ENCODE measurements around the gene ZCCHC7. TPM values are rescaled to one million over a fixed set of nuclear protein-coding genes. Genes with fewer than 3 reads are reported as not detected.

Gene ZCCHC7
- total and polyA plus RNA-seq, 2 of the 8 experiments (the other 6 are each of a cell fraction or from before 2014, with no cell fraction given): 12.2 to 27.5 TPM

DNA sequence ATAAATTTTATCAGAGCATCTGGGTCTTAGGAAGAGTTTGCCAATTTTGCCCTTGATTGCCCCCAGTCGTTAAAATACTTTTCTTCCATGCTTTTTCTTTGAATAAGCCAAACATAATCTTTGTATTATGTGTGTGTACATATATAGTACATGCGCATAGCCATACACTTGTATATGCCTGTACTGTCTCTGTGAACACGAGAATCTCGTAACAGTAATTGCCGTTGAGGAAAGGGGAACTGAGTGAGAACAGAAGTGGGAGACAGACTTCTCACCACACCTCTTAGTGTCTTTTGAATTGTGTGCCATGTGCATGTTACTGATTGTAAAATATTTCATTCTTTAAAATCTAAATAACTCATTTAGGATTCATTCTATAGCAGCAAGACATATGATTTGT lies 222.5 kb downstream of the ZCCHC7 start:
- H2BK5ac ChIP-seq (ENCODE audit: low read depth, low read length): no peak overlapping the region
- 71% methylated on average over 5 of the region's 5 CpGs; no CpG with 5 or more reads in 1 of the 2 experiments for WGBS, 2 experiments (ENCODE audit: extremely low coverage in 1 of 2, insufficient coverage in 1 of 2, insufficient read length in 1 of 2, insufficient replicate concordance in 2 of 2, low coverage in 1 of 2, low lambda C conversion rate in 2 of 2, missing lambda C conversion rate in 1 of 2)
- H3K4me1 ChIP-seq (replicated peaks in 1 of 4; ENCODE audit: control insufficient read depth in 3 of 4, insufficient read depth in 4 of 4, low read length in 3 of 4): peaks cover 0 to 16% (median 6%) of the 10 kb centered on the region in 4 experiments; a peak in 5 of 7 replicates
- no peak overlapping the region for H2BK15ac ChIP-seq (ENCODE audit: low read length)
- no peak overlapping the region for H2AFZ ChIP-seq (ENCODE audit: low read length)
- no peak overlapping the region for H2BK12ac ChIP-seq (ENCODE audit: low read depth, low read length)
- H3K9me3 ChIP-seq (ENCODE audit: insufficient read depth in 2 of 2, low read depth in 1 of 2, low read length in 1 of 2): no peaks in the 10 kb centered on the region
- no peak overlapping the region for H4K91ac ChIP-seq (replicated peaks; ENCODE audit: insufficient read length, low read length)
- no peak overlapping the region for H3K18ac ChIP-seq (ENCODE audit: extremely low read depth, low read length)
- TF ChIP-seq RBBP5 (IDR thresholded peaks at IDR 0.05; ENCODE audit: borderline replicate concordance, low read depth, low read length): no peak
- TF ChIP-seq TAF7 (optimal IDR thresholded peaks at IDR 0.05; ENCODE audit: borderline replicate concordance, low read depth, low read length): no peak
- TF ChIP-seq SP4 (IDR thresholded peaks at IDR 0.05; ENCODE audit: low read length): no peak
- TF ChIP-seq HDAC6 (IDR thresholded peaks at IDR 0.05; ENCODE audit: low read depth, low read length): no peak
- TF ChIP-seq SRF (IDR thresholded peaks at IDR 0.05; ENCODE audit: low read depth, low read length): no peak
- TF ChIP-seq POLR2A (IDR thresholded peaks at IDR 0.05; ENCODE audit: control extremely low read depth in 1 of 2, low read depth in 2 of 2, low read length in 2 of 2): no peak
- no peak for TF ChIP-seq TEAD4 (IDR thresholded peaks at IDR 0.05; ENCODE audit: low read depth, low read length)
- no peak for TF ChIP-seq TCF12 (IDR thresholded peaks at IDR 0.05; ENCODE audit: low read depth, low read length)
- no peak for TF ChIP-seq GTF2F1 (IDR thresholded peaks at IDR 0.05; ENCODE audit: borderline replicate concordance, low read depth, low read length)
- H3K27me3 ChIP-seq (replicated peaks in 1 of 4; ENCODE audit: control insufficient read depth in 3 of 4, extremely low read depth in 1 of 4, insufficient read depth in 3 of 4, low read length in 3 of 4): no peaks in the 10 kb centered on the region
- H3K56ac ChIP-seq (replicated peaks; ENCODE audit: insufficient read length, low read depth, low read length): no peak overlapping the region
- peaks cover 1 to 3% of the 10 kb centered on the region in 2 experiments for H4K20me1 ChIP-seq (replicated peaks in 1 of 2; ENCODE audit: control insufficient read depth in 1 of 2, insufficient read depth in 2 of 2, low read length in 2 of 2)
- CTCF ChIA-PET (ENCODE audit: partially characterized antibody): interaction anchor here (1.4 kb wide), 1 partner anchor 13 kb away, joined by 4 read pairs; no protein-coding TSS in a partner anchor
- no peak overlapping the region for H3K27ac ChIP-seq (ENCODE audit: low read depth, low read length)
- H2BK20ac ChIP-seq (ENCODE audit: low read length): no peak overlapping the region
- no peak overlapping the region for H4K8ac ChIP-seq (ENCODE audit: extremely low read depth, insufficient read depth, low read length)
- no peak overlapping the region for H3K4me2 ChIP-seq (ENCODE audit: insufficient read depth in 1 of 2, low read depth in 2 of 2, low read length in 2 of 2)
- no peak for FAIRE-seq
- no peak overlapping the region for H3K4ac ChIP-seq (replicated peaks; ENCODE audit: insufficient read length, low read depth, low read length)
- H3K79me2 ChIP-seq (ENCODE audit: control insufficient read depth in 1 of 2, insufficient read depth in 2 of 2, low read length in 2 of 2): no peaks in the 10 kb centered on the region
- no peak for DNase-seq (ENCODE audit: low read depth in 1 of 2, low spot score in 2 of 2)
- no peak overlapping the region for H3K14ac ChIP-seq (ENCODE audit: insufficient read length)
- no peaks in the 10 kb centered on the region for H3K79me1 ChIP-seq (ENCODE audit: low read depth, low read length)
- H2AK5ac ChIP-seq (ENCODE audit: low read depth, low read length): no peak overlapping the region
- H3K23ac ChIP-seq (ENCODE audit: insufficient read length): no peak overlapping the region
- POLR2A ChIA-PET (ENCODE audit: partially characterized antibody): no interaction called here
- no peak overlapping the region for H4K5ac ChIP-seq (ENCODE audit: insufficient read length, low read depth, low read length)
- H3K36me3 ChIP-seq (ENCODE audit: control insufficient read depth in 2 of 4, insufficient read depth in 4 of 4, low read length in 3 of 4): no peaks in the 10 kb centered on the region
- H2BK120ac ChIP-seq (replicated peaks; ENCODE audit: low read depth, low read length): no peak overlapping the region
- no peak overlapping the region for H3K9ac ChIP-seq (replicated peaks in 1 of 4; ENCODE audit: extremely low read depth in 1 of 4, low read depth in 3 of 4, low read length in 3 of 4)
- H3K23me2 ChIP-seq (ENCODE audit: low read depth, low read length): no peaks in the 10 kb centered on the region; the same call in 1 of the 2 replicates
- H3K4me3 ChIP-seq (ENCODE audit: extremely low read depth in 1 of 4, insufficient read depth in 2 of 4, low read depth in 3 of 4, low read length in 4 of 4): no peak overlapping the region
